ENCODE data around the gene PRPH.
A peak's percentile ranks its signal among the peaks of the same experiment; 100 is the strongest.
"Not testable (repeated sequence)": the region's sequence is repeated elsewhere in the genome, so short reads cannot be mapped to it uniquely, and the experiment has no call there.

Gene PRPH

GRCh38 chr12:49298160-49298559 is 3.2 kb downstream of the PRPH start:
- no peak for DNase-seq (ENCODE audit: low spot score)

DNA sequence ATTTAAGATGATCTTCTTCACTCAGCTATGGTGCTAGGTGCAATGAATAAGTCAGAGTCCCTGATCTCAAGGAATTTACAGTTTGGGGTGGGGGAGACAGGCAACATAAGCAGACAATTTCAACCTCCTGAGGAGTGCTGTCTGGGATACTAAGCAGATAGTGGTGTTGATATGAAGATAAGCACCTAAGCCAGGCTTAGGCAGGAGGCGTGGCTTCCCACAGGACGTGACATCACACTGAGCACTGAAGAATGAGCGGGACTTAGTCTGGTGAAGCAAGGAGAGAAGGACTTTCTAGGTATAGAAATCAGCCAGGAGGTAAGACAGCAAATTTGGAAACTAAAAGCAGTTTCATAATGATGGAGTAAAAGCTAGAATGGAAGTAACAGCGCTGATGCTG is 6.8 kb downstream of the PRPH start:
- no peak for DNase-seq (ENCODE audit: low spot score)

DNA sequence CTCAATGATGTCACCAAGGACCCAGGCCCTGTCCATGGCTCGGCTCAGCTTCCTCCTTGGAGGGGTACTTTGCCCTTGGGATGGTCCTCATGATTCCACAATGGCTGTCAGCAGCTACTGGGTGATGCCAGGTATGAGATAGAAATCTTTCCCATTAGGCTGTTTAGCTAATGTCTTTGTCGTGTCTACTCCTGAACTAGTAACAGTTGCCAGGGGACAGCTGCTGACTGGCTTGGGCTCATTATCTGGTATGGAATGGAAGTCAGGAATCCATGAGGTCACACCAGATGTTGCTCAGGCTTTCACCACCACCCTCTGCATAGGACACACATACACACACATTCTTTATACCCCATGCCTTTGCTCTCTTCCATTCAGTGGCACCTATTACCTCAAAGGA is 9.2 kb downstream of the PRPH start:
- DNase-seq (ENCODE audit: low spot score) = no peak

- DNase-seq (ENCODE audit: low spot score) = no peak
Measured at GRCh38 chr12:49305762-49306510, 11.0 kb downstream of the PRPH start.

GRCh38 chr12:49309386-49309785 is 14.4 kb downstream of the PRPH start:
- no peak for DNase-seq (ENCODE audit: low spot score)

DNA sequence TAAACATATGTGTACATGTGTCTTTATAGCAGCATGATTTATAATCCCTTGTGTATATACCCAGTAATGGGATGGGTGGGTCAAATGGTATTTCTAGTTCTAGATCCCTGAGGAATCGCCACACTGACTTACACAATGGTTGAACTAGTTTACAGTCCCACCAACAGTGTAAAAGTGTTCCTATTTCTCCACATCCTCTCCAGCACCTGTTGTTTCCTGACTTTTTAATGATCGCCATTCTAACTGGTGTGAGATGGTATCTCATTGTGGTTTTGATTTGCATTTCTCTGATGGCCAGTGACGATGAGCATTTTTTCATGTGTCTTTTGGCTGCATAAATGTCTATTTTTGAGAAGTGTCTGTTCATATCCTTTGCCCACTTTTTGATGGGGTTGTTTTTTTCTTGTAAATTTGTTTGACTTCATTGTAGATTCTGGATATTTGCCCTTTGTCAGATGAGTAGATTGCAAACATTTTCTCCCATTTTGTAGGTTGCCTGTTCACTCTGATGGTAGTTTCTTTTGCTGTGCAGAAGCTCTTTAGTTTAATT is 15.6 kb downstream of the PRPH start:
- not testable (repeated sequence) for DNase-seq (ENCODE audit: low spot score)

DNA sequence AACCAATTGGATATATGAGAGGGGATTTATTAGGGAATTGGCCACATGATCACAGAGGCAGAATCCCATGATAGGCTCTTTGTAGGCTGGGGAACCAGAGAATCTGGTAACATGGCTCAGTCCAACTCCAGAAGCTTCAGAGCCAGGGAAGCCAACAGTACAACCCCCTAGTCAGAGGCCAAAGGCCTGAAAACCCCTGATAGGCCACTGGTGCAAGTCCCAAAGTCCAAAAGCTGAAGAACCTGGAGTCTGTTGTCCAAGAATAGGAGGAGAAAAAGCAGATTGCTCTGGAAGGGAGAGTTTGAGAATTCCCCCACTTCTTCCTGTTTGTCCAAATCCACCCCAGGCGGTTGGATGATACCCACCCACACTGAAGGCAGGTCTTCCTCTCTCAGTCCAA is 19.9 kb downstream of the PRPH start:
- DNase-seq (ENCODE audit: low spot score) = no peak

GRCh38 chr12:49317118-49317517 is 22.2 kb downstream of the PRPH start:
- DNase-seq (ENCODE audit: low spot score) = not testable (repeated sequence)

- DNase-seq (ENCODE audit: low spot score) = not testable (repeated sequence)
Measured at GRCh38 chr12:49320411-49321103, 25.6 kb downstream of the PRPH start.

DNA sequence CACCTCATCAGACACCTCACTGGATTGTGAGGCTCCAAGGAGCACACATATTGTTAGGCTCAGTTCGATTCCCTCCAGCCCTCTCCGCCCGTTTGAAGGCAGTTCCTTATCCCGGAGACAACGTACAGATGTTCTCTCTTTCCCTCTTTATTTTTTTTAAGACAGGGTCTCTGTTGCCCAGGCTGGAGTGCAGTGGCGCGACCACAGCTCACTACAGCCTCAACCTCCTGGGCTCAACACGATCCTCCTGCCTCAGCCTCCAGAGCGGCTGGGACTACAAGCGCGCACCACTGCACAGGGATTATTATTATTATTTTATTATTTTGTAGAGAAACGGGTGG is 27.4 kb downstream of the PRPH start:
- DNase-seq (ENCODE audit: low spot score) = no peak

DNA sequence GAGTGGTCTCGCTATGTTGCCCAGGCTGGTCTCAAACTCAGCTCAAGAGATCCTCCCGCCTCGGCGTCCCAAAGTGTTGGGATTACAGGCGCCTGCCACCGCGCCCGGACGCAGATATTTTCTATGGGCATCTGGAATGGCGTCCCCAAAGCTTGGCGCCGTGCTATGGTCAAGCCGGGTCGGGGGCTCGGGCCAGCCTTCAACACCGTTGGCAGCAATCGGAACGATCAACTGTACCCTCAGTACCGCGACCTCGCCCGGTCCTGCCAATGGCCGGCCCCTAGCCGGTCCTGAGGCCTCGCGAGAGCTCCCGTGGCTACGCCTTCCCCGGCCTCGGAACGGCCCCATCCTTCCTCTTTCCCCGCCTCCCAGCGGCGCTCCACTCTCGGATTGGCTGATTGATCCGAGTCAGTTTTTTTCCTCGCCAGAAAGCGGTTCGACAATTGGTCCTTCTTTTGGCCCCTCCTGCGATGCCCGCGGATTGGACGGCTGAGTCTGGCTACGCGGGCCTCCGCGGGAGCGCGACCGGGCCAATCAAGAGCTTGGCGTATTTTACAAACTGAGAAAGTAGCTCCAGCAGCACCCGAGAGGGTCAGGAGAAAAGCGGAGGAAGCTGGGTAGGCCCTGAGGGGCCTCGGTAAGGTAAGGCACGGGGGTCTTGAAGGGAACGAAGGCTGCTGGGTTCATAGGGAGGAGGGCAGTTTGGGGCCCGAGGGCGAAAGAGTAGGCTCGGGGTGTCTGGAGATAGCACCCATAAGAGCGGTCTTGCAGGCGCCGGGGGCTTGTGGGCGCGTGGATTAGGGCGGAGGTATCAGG is 28.0 kb downstream of the PRPH start, which contains the start of gene TROAP:
Gene TROAP, plus strand, starts transcription at position 548 of the 816 bp plus-strand sequence. CDS start 354 bp downstream, outside the sequence.
- DNase-seq (ENCODE audit: low spot score) = peak; percentile 99

DNA sequence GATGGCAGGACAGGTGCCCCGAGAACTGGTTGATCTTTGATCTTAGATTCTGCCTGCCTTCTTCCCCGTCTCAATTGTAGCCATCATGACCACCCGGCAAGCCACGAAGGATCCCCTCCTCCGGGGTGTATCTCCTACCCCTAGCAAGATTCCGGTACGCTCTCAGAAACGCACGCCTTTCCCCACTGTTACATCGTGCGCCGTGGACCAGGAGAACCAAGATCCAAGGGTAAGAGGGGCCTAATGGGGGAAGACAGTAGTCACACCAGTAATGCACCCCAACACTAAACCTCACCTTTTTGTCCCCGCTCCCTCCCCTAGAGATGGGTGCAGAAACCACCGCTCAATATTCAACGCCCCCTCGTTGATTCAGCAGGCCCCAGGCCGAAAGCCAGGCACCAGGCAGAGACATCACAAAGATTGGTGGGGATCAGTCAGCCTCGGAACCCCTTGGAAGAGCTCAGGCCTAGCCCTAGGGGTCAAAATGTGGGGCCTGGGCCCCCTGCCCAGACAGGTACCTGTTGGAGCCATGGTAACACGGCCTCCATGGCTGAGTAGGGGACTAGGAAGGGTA is 28.7 kb downstream of the PRPH start:
- no peak for DNase-seq (ENCODE audit: low spot score)

DNA sequence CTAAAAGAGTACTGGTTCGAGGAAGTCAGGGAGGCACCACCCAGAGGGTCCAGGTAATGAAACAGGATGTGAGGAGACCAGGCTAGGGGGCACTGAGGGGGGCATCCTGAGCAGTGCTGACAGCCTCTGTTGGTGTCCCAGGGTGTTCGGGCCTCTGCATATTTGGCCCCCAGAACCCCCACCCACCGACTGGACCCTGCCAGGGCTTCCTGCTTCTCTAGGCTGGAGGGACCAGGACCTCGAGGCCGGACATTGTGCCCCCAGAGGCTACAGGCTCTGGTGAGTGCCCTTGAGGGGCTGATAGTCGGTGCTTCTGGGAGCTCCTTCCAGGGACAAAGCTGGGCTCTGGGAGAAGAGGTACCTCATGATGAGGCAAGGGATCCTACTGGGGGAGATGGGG is 30.7 kb downstream of the PRPH start:
- no peak for DNase-seq (ENCODE audit: low spot score)

GRCh38 chr12:49327368-49327767 is 32.4 kb downstream of the PRPH start:
- DNase-seq (ENCODE audit: low spot score) = no peak

DNA sequence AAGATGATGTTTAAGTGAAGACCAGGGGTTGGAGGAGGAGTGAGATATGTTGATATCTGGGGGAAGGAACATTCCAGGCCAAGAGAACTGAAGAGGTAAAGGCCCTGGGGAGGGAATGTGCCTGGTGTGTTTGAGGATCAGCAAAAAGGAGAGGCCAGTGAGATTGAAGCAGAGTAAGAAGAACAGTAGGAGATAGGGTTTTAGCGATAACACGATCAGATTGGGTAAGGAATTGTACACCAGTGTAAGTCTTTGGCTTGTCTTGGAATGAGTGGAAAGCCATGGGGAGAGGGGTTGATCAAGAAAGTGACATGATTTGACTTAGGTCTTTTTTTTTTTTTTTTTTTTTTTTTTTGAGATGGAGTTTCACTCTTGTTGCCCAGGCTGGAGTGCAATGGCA is 32.9 kb downstream of the PRPH start:
- no peak for DNase-seq (ENCODE audit: low spot score)

DNA sequence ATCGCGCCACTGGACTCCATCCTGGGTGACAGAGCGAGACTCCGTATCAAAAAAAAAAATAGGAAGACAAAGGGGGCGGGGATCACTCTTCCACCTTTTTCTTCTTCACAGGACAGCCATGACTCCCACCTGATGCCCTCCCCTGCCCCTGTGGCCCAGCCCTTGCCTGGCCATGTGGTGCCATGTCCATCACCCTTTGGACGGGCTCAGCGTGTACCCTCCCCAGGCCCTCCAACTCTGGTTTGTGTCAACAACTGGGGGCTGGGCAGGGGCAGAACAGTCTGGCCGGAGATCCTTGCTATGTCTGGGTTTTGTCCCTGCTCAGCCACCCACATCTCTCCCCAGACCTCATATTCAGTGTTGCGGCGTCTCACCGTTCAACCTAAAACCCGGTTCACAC is 33.9 kb downstream of the PRPH start:
- no peak for DNase-seq (ENCODE audit: low spot score)

GRCh38 chr12:49330032-49330619 is 35.2 kb downstream of the PRPH start:
- no peak for DNase-seq (ENCODE audit: low spot score)

DNA sequence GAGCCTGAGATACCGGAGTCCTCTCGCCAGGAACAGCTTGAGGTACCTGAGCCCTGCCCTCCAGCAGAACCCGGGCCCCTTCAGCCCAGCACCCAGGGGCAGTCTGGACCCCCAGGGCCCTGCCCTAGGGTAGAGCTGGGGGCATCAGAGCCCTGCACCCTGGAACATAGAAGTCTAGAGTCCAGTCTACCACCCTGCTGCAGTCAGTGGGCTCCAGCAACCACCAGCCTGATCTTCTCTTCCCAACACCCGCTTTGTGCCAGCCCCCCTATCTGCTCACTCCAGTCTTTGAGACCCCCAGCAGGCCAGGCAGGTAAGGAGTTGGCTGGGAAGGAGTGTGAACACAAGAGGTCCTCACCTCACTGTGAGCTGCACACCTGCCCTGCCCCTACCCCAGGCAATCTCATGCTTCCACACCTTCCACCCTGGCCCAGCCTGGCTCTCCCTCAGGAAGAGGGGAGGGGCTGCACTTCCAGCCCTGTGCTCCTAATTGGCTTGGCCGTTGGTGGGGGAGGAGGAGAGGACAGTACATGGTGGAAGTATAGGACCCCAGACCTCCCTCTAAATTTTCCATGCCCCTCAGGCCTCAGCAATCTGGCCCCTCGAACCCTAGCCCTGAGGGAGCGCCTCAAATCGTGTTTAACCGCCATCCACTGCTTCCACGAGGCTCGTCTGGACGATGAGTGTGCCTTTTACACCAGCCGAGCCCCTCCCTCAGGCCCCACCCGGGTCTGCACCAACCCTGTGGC is 35.9 kb downstream of the PRPH start:
- DNase-seq (ENCODE audit: low spot score) = no peak

DNA sequence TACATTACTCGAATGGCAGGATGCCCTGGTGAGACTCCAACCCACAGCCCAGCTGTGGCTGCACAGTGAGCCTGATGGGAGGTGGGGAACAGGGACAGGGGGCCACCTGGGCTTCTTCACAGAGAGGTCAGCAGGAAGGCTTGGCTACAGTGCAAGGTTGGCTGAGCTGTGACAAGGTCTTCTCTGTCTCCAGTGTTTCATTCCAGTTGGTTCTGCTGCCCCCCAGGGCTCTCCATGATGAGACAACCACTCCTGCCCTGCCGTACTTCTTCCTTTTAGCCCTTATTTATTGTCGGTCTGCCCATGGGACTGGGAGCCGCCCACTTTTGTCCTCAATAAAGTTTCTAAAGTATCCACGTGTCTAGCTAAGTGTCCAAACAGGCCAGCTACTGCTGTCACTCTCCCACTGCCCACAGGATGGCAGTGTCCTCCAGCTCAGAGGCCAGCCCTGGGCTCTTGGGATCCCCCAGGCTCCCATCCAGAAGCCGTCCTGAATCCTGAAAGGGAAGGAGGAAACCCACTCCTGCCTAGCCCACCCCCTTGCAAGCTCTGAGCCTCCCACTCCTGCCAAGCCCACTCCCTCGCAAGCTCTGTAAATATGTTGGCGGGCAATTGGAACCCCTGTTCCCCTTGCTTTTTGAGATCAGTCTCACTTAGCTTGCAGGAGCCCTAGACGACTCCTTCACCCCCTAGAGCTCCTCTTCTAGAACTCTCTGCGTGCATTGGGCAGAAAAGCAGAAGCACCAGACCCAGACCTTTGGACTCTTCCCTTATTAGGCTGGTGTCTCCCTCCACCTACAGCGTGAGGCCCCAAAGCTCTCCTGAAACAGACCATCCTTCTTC is 36.7 kb downstream of the PRPH start:
- peak; percentile 81 for DNase-seq (ENCODE audit: low spot score)

DNA sequence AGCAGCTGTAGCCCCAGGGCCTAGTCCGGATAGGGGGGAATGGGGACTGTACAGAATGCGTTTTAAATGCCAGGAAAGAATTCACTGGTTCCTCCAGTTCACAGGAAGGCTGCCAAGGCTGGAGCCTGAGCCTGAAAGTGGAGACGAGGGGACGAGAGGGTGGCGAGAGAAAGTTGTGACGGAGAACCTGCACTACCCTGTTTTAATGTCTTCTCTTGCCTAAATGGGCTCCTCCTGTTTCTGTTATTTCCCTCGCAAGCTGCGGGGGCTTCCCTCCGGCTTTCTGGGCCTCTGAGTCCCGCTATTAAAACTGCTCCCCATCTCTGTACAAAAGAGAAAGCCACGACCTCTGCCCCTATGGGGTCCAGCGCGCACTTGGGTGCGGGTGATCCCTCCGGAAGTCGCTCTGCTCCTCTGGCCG is 37.5 kb downstream of the PRPH start:
- no peak for DNase-seq (ENCODE audit: low spot score)

All from iPS-NIHi11 (cell line).